ENCODE measurements around the gene B4GALT5.
"Not testable (repeated sequence)": the region's sequence is repeated elsewhere in the genome, so short reads cannot be mapped to it uniquely, and the experiment has no call there.

The B4GALT5 gene

DNA sequence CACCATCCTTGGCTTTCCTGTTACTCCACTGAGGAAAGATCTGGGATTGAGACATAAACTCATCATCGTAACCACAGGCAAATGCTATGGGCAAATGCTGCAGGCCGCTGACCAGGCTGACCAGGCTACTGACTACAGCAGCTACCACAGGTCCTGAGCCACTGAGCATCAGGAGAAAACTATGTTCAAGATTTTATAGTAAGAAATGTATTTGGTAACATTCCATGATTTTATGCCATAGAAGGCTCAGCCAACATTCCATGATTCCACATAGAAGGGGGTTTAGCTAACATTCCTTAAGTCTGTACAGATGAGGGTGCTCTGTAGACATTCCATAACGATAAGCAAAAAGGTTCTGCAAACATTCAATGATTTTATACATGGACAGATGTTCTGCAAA is 16.1 kb upstream of the B4GALT5 start:
- DNase-seq (ENCODE audit: low spot score) = no peak

DNA sequence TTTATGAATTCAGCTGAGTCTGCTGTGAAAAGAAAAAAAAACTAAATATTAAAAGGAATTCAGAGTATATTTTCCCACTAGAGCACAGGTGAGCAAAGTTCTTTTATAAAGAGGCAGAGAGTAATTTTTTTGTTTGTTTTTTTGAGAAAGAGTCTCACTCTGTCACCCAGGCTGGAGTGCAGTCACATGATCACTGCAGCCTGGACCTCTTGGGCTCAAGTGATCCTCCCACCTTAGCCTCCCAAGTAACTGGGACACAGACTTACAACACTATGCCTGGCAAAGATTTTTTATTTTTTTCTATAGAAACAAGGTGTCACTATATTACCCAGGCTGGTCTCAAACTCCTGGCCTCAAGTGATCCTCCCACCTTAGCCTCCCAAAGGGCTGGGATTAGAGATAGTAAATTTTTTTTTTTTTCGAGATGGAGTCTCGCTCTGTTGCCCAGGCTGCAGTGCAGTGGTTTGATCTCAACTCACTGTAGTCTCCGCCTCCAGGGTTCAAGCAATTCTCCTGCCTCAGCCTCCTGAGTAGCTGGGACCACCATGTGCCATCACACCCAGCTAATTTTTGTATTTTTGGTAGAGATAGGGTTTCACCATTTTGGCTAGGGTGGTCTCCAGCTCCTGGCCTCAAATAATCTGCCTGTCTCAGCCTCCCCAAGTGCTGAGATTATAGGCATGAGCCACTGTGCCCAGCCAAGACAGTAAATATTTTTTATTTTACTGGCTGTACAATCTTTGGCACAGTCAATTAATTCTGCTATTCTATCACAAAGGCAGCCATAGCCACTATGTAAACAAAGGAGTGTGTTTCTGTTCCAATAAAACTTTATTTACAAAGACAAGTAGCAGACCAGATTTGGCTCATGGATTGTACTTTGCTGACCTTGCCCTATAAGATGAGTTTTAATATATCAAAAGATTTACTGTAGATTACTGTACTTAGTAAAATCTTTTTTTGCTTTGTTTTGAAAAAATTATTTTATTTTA is 14.5 kb upstream of the B4GALT5 start:
- no peak for DNase-seq (ENCODE audit: low spot score)

DNA sequence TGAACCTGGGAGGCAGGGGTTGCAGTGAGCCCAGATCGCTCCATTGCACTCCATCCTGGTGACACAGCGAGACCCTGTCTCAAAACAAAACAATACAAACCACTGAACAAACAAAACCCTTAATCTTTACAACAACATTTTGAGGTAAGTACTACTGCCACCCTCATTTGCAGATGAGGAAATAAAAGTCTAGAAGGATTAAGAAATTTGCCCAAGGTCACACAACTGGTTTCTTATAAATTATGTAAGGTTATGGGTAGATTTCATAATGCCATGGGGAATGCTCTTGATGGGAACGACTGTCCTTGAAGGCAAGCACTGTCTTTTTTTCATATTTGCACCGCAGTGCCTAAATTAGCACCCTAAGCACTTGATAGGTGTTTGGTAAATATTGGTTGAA is 13.8 kb upstream of the B4GALT5 start:
- no peak for DNase-seq (ENCODE audit: low spot score)

DNA sequence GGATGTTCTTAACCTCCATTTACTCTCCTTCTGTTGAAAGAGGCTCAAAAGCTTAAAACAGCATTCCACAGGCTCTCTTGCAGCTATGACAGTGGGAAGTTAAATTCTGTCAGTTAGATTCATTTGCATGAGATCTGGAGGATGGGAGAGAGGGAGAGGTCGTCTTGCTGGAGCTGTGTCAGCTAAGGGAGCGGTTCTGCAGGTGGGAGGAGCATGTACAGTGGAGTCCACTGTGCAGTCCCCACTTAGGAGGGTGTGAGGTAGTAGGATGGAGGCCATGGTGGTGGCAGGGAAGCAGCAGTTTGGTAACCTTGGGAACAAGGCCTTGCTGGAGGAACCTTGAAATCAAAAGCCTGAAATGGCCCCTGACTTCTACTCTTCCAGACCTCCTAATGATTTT is 12.0 kb upstream of the B4GALT5 start:
- DNase-seq (ENCODE audit: low spot score) = no peak

DNA sequence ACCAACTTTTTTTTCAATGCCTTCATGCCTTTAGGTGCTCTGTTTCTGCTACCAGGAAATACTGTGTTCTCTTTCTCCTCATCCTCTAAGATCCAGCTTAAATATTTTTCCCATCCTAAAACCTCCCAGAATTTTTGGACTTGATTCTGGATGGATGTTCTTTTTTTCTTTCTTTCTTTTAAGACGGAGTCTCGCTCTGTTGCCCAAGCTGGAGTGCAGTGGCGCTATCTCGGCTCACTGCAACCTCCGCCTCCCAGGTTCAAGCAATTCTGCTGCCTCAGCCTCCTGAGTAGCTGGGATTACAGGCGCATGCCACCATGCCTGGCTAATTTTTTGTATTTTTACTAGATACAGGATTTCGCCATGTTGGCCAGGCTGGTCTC is 11.5 kb upstream of the B4GALT5 start:
- DNase-seq (ENCODE audit: low spot score) = not testable (repeated sequence)

DNA sequence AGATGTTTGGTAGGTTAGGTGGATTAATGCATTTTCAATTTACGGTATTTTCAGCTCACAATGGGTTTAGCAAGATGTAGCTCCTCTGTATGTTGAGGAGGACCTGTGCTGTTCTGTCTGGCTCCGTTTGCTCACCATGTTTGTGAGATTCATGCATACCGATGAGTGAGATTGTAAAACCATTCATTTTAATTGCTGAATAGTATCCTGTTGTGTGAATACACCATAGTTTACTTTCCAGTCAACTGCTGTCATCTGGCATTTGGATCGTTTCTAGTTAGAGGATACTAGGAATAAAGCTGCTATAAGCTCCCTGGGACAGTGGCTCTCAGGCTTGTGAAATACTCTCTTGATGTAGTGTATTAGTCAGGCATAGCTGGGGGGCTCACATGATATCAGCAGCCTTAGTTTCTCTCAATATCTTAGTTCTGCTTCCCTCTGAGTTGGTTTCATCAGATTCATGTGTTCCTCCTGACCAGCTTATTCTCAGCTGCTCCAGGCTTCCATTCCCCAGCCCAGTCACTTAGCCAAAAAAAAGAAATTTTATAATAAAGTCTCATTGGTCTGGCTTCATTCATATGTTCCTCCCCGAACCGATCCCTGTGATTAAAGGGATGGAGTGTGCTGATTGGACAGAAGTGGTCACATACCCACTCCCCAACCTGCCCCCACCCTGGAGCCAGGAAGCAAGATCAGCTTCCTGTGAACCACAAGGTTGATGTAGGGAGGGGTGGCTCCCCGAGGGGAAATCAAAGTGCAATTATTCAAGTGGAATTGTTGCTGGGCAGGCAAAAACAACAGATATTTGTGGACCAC is 10.9 kb upstream of the B4GALT5 start:
- no peak for DNase-seq (ENCODE audit: low spot score)

DNA sequence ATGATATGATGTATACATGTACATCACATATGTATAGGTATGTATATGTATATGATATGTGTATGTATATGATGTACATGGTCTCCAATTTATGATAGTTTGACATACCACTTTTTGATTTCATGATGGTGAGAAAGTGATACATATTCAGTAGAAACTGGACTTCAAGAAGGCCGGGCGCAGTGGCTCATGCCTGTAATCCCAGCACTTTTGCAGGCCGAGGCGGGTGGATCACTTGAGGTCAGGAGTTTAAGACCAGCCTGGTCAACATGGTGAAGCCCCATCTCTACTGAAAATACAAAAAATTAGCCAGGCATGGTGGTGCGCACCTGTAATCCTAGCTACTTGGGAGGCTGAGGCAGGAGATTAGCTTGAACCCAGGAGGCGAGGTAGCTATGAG is 10.1 kb upstream of the B4GALT5 start:
- DNase-seq (ENCODE audit: low spot score) = not testable (repeated sequence)

DNA sequence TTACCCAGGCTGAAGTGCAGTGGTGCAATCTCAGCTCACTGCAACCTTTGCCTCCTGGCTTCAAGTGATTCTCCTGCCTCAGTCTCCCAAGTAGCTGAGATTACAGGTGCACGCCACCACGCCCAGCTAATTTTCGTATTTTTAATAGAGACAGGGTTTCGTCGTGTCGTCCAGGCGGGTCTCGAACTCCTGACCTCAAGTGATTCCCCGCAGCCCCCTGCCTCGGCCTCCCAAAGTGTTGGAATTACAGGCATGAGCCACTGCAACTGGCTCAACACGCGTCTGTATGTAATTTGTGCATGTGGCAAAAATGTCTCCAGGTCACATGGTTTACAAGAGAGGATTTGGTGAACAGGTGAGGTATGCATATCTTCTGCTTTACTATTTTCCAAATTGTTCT is 7.6 kb upstream of the B4GALT5 start:
- not testable (repeated sequence) for DNase-seq (ENCODE audit: low spot score)

DNA sequence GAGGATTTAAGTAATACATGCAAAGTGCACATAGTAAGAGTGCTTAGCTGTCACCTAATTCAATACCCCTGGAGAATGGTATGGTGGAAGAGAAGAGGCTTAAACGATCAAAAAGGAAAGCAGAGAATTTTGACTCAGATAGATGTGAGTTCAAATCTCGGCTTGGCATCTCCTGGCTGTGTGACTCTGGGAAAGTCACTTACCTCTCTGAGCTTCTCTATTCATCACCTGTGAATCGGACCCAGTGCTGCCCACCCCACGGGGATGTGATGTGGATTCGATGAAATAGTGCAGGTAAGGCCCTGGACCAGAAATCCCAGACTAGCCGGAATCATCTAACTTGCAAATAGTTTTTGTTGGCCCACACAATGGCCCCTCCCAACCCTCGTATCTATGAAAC is 1.8 kb upstream of the B4GALT5 start:
- no peak for DNase-seq (ENCODE audit: low spot score)

DNA sequence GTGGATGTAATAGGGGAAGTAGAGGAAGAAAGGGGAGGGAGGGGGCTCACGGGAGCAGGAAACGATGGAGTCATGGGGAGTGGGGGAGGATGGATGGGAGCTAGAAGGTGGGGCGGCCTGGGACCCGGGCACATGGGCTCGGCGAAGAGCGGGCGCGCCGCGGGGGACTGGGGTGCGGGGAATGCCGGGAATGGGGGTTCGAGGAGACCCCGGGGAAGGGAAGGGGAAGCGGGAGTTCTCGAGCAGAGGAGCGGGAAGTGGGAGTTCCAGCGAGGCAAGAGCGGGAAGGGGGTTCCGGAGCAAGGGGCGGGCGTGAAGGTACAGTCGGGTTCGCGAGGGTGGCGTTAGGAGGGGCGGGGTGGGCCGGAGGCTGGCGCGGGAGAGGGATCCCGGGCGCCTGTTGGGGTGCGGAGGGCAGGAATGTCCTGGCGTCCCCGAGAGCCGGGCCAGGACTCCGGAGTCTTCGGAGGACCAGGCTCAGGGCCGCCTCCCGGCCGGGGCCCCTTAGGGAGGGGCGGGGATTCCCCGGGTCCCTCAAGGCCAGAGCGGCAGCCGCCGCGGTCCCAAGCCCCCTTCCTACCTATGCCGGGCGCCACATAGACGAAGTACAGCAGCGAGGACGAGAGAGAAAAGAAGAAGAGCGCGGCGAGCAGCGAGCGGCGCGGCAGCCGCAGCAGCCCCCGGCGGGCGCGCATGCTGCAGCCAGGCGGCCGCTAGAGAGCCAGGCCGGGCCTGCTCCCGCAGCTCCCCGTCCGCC is 504 bp downstream of the B4GALT5 start:
- DNase-seq (ENCODE audit: low spot score) = peak; percentile 53

DNA sequence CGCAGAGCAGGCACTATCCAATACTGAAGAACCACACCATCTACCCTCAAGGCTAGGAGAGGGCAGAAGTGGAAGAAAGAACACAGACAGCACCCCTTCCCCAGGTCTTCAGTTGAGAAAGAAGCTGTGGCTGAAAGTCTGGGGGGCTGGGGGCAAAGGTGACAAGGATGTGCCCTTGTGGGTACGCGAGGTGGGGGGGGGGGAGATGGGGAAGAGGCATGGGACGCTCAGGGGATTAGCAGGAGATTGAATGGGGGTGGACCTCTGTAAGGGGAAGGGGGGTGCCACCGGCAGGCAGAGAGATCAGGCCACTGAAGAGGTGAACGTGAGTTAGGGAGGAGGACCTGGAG is 1.1 kb downstream of the B4GALT5 start:
- no peak for DNase-seq (ENCODE audit: low spot score)

DNA sequence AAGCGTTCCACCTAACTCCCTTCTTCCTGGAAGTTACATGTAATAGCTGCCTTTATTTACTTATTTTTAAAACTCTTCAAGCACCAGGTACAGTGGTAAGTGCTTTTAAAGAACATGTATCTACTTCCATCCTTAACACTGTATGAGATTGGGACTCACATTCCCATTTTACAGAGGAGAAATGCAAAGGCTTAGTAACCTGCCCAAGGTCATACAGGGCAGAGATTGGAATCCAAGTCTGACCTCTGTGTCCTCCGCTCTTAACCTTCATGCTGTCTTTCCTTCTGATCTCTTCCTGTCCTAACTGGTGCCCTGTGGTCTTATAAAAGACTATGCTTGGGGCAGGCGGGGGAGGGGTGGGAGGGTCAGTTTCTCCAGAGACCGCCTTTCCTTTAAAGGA is 1.6 kb downstream of the B4GALT5 start:
- DNase-seq (ENCODE audit: low spot score) = no peak

DNA sequence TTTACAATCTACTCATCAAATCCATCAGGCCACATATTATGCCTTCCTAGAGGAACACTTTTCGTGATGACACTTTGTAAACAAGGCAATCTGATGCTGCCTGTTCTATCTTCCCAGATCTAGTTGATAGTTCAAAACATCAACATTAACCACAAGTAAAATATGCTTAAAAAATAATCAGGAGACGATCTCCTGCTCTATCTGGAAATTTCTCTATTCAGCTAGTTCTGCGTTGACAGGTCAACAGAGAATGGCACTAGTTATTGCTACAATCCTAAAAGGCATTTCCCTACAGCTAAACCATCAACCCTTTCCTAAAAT is 2.1 kb downstream of the B4GALT5 start:
- DNase-seq (ENCODE audit: low spot score) = no peak

DNA sequence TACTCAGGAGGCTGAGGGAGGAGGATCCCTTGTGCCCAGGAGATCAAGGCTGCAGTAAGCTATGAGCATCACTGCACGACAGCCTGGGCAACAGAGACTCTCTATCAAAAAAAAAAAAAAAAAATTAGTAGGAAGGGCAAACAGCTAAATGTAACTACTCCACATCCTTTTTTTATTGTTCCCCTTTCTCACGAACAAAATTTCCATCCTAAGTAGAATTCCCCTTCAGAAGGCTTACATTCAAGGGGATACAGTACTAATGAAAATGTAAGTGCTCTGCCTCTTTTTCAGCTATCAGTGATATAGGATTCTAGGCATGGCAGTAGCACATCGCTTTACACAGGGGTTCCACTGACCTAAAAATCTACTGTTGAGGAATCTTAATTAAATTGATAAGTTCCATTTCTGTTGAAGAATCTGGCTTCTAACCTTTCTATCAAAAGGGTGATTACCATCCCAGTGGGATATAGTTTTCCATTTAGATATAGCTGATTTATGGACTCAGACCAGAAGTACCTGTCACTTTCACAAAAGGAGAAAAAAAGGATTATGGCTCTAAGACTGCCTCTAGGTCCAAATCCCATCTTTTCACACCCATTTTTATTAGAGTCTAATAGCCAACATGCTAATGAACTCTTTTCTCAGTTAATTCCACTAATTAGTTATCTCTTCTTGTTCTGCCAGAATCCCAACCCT is 2.6 kb downstream of the B4GALT5 start:
- no peak for DNase-seq (ENCODE audit: low spot score)

DNA sequence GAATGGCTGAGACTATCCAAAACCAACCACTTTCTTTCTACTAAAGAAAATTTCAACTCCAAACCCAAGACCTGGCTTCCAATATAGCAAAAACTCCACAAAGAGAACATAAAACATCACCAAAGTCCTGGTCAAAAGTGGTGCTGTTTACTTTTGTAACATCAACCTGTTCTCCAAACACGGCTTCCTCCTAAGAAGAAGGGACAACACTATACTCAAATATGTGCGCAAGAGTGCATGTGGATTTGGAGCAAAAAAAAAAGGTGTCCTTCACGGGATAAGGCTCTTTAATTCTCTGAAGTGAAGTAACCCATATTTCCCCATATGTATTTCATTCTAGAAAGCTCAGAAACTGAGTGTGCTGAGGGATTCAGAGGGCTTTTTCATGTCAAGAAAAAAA is 6.6 kb downstream of the B4GALT5 start:
- DNase-seq (ENCODE audit: low spot score) = no peak

DNA sequence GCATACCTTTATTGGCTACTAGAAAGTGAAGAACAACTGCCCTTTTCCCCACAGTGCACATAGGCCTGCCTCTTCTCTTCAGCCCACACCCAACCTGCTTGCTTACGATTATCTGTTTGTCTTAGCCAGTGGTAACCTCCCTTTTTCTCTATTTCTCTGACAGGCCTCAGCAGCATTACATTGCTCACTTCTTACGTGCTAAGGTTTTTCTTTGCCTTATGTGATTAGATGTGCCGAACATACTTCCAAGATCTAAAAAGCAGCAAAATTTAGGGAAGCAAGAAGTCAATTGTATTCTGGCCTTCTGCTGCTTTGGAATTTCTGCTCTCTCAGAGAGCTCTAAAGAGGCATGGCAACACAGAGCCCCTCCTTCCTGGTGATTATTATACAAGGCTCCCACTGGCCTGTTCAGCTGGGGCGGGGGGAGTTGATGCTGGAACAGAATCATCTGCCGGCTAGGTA is 7.0 kb downstream of the B4GALT5 start:
- no peak for DNase-seq (ENCODE audit: low spot score)

DNA sequence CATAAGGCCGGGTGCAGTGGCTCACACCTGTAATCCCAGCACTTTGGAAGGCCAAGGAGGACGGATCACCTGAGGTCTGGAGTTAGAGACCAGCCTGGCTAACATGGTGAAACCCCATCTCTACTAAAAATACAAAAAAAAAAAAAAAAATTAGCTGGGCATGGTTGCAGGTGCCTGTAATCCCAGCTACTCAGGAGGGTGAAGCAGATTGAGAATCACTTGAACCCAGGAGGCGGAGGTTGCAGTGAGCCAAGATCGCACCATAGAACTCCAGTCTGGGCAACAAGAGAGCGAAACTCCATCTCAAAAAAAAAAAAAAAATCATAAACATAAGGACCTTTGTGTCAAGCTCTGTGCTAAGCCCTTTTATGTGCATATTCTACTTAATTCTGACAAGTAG is 7.8 kb downstream of the B4GALT5 start:
- DNase-seq (ENCODE audit: low spot score) = not testable (repeated sequence)

DNA sequence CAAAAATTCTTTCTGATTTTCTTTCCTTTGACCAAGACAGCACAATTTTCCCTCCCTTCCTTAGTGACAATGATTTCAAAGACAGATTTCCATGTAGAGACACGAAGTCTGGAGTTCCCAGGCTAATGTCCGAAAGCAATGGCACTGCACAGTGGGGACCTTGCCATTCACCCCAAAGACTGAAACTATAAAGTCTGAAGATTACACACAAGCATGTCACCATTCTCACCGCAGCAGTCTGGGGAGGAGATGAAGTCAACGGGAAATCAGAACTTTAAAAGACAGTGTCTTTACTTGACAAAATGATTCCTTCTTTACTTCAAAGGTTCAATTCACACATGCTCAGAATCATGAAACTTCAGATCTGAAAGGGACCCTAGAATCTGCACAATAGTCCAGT is 8.3 kb downstream of the B4GALT5 start:
- no peak for DNase-seq (ENCODE audit: low spot score)

DNA sequence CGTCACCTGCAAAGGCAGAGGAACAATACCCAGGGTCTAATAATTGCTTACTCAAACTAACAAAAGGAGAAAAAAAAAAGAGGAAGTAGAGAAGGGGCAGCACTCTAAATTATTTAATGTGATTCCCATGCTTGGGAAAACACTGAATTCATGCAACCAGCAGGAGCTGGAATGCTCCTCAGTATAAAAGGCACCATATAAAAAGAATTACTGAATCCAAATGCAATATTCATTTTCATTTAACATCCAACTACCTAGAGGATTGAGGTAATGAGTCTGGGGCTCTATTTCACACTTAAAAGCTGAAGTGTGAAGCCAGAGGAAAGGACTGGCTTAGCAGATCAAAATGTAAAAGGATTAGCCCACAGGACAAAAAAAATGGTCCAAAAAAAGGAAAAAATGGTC is 8.7 kb downstream of the B4GALT5 start:
- no peak for DNase-seq (ENCODE audit: low spot score)

DNA sequence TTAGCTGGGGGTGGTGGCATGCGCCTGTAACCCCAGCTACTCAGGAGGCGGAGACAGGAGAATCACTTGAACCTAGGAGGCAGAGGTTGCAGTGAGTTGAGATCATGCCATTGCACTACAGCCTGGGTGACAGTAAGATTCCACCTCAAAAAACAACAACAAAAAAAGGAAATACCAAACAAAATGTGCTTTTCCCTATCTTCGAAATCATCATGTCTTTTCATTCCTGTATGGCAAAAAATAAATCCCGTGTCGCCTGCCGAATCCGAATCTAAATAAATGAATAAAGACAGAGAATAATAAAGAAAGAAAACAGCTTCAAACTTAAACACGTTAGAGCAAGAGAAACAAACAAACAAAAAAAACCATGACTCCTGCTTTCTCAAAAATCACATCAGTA is 11.8 kb downstream of the B4GALT5 start:
- no peak for DNase-seq (ENCODE audit: low spot score)

DNA sequence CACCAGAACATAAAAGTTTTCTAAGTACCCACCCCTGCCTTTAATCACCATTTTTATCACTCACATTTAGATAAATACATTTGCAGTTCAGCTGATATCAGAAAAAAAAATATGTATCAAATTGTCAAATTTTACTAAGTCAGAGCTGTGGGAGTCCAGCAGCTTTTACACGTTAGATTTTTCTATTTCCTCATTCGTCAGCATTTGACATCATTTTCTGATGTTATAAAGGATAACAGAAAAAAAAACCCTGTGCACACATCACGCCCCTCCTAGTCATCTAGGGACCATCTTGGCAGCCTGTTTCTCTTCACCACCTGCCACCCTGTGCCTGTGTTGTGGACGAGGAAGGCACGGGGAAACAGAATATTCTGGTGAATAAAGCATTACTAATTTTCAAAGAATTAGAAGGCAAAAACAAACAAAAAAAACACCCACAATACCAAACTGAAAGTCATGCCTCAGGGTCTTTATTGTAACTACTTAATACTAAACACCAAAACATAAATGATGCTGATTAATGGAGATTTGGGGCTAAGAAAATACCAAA is 12.4 kb downstream of the B4GALT5 start:
- DNase-seq (ENCODE audit: low spot score) = peak; percentile 67
